GM13977 (cell line): Measurements from ENCODE around the gene RAC3.

Source experiments
- DNase-seq: peaks from one replicate; pipeline ENCODE4 v3.0.0; 2012; ENCODE audit warnings: low spot score
- CTCF ChIP-seq: IDR thresholded peaks from 2 replicates; pipeline ENCODE4 v1.5.1; 2012; ENCODE audit warnings: mild to moderate bottlenecking, control low read depth; ENCODE audit not compliant: insufficient read depth; ENCODE audit errors: extremely low read depth, missing control alignments
- in situ Hi-C: fragments of 300-500 bp; cut with MboI; formaldehyde crosslinking; loops from one replicate; pipeline ENCODE4 v1.12.0; 2022; ENCODE audit warnings: low sequenced_read_pairs, low pct_unique_long_range_greater_than_20kb, mixed read lengths, inconsistent platforms; ENCODE audit not compliant: unreplicated experiment

RAC3 gene

DNA sequence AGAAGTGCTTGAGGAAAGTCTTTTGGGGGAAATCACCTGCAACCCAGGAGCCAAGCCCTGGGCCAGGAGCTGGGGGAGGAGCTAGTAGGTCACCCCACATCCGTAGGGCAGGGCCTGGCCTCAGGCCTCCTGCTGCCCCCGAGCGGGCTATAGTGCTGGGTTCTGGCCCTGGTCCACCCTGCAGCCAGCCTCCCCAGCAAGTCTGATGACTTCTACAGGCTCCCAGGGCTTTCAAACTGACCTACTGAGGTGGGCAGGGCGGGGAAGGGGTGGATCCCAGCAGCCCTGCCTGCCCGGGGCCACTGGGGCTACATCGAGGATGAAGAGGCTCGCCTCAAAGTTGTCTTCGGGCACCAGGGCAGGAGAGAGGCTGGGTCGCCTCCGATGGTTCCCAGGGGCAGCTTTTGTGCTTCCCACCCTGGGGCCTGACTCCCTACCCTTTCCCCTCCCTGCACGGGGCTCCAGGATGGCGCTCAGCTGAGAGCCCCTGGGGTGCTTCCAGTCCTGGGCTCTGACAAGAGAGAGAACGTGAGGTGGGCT, 13.8 kb upstream of the RAC3 start:
- DNase-seq = no peak
- in situ Hi-C loops = no loop called here
- no peak for TF ChIP-seq CTCF

GRCh38 chr17:82018152-82018988, 13.1 kb upstream of the RAC3 start:
- in situ Hi-C loops = no loop called here

DNA sequence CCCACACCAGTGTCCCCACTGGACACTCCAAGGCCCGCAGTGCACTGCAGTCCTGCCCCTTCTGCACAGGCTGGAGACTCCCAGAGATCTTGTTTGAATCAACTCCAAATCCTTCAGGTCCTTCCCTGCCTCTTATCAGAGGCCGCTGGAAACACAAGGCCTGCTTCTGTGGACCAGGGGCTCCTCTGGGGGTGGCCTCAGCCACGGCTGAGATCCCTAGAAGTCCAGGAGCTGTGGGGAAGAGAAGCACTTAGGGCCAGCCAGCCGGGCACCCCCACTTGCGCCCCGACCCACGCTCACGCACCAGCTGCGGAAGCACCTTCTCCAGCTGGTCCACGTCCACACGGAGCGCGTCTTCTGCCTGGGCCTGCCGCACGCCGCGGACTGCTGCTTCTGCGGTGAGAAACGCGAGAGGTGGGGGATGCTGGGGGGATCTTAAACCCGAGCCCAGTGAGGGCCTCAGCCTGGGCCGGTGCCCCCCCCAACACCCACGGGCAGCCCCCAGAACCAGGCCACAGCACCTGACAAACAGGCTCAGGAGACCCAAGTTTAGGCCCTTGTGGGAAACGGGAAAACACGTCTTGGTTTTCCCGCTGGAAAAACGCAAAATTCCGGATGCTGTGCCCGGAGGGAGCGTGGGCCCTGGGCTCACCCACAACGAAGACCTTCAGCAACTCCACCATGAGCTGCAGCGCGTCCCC, 12.3 kb upstream of the RAC3 start:
- in situ Hi-C loops = no loop called here

More at GRCh38 chr17:82018152-82018988, 13.1 kb upstream of the RAC3 start:
- TF ChIP-seq CTCF = no peak
- no peak for DNase-seq

GRCh38 chr17:82019690-82020571, 11.5 kb upstream of the RAC3 start:
- in situ Hi-C loops = no loop called here
- peak; percentile 87 for DNase-seq
- peak; percentile 93 for TF ChIP-seq CTCF

More for the DNA sequence above, 12.3 kb upstream of the RAC3 start:
- no peak for TF ChIP-seq CTCF
- DNase-seq = no peak

GRCh38 chr17:82020572-82021106, 10.8 kb upstream of the RAC3 start:
- in situ Hi-C loops = no loop called here
- DNase-seq = no peak
- no peak for TF ChIP-seq CTCF
